HG02943 (cell line): ENCODE results near the gene CDK17.
"Not testable (repeated sequence)": the region's sequence is repeated elsewhere in the genome, so short reads cannot be mapped to it uniquely, and the experiment has no call there.

Source experiments
- ATAC-seq: cut with Tn5 transposase; IDR thresholded peaks from one replicate; pipeline ENCODE4 v1.9.1; 2021; ENCODE audit warnings: mild to moderate bottlenecking, low read depth, moderate library complexity; ENCODE audit not compliant: unreplicated experiment

Gene CDK17

DNA sequence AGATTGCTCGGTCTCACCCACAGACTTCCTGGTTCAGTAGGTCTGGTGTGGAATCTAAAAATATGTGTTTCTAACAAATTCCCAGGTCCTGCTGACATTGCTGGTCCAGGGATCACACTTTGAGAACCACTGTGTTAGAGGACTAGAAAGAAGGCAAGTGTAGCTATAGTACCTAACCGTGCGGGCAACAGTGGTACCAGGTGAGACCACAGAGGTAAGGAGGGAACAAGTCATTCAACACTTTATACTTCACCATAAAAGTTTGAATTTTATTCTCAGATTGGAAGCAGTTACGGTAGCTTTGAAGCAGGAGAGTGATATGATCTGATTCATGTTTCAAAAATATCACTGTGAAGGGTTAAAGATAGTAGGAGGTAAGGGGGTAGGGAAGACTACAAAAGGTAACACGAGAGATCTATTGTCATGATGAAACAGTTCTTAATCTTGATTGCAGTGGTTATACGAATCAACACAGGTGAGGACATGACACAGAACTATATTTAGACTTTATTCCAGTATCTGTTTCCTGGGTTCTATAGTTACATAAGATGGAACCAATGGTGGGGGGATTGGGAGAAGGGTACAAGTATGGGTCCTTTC lies 73.5 kb downstream of the CDK17 start:
- no peak for ATAC-seq

DNA sequence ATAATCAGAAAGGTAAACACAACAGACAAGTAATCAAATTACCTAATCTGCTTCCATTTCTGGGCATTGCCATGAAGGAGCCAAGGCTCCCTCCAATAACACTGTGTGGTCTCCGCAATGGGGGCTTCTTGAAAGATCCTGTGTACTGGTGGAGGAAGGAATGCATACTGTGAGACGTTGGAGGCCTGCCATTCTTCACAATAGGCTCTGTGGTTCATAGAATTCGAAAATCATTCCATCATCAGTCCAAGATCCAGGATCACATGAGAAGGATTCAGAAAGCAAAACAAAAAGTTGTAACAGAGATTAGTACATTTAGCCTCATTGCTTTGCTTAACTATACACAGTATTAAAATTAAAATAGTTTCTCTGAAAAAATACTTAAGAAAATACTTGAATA lies 76.3 kb downstream of the CDK17 start:
- no peak for ATAC-seq

DNA sequence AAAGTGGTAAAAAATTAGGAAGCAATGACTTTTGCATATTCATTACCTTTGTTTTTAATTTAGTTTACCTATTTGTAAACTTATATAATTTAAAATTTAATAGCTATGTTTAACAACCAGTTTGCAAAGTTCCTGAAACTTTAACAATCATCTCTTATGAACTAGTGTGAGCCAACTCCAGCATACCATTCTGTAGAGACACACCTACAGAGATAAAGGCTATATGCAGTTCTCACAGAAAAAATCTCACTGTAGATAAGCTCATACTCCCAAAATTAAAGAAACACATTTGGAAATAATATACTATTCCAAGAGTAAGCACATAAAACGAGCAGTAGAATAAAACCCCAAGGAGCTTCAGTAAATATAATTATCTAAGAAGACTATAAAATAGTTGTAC lies 77.5 kb downstream of the CDK17 start:
- no peak for ATAC-seq

DNA sequence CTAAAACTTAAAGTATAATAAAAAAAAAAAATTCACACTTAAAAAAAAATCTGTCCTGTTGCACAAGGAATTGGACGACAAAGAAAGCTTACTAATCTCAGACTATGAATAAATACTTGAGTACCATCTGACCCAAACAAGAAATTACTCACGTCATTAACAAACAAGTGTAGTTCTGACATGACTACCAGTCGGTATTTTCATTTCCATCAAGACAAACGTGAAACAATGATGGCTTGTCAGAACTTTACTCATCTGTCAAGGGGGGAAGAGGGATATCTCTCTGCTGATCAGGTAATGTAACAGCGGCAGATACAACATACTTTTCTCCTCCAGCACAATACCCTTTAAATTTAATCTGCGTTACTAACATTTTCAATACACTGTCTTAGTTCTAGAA lies 78.3 kb downstream of the CDK17 start:
- ATAC-seq: no peak

DNA sequence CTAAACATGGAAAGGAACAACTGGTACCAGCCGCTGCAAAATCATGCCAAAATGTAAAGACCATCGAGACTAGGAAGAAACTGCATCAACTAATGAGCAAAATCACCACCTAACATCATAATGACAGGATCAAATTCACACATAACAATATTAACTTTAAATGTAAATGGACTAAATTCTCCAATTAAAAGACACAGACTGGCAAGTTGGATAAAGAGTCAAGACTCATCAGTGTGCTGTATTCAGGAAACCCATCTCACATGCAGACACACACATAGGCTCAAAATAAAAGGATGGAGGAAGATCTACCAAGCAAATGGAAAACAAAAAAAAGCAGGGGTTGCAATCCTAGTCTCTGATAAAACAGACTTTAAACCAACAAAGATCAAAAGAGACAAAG lies 82.4 kb downstream of the CDK17 start:
- not testable (repeated sequence) for ATAC-seq

DNA sequence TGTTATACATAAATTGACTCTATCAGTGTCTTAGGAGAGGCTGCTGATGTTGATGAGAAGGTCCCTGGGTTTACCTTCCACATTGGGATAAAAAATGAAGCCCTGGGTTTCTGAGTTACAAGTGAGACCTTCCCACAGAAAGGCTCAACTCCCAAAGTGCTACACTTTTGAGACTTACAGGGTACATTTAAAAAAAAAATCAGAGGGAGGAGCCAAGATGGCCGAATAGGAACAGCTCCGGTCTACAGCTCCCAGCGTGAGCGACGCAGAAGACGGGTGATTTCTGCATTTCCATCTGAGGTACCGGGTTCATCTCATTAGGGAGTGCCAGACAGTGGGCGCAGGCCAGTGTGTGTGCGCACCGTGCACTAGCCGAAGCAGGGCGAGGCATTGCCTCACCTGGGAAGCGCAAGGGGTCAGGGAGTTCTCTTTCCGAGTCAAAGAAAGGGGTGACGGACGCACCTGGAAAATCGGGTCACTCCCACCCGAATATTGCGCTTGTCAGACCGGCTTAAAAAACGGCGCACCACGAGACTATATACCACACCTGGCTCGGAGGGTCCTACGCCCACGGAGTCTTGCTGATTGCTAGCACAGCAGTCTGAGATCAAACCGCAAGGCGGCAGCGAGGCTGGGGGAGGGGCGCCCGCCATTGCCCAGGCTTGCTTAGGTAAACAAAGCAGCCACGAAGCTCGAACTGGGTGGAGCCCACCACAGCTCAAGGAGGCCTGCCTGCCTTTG lies 84.3 kb downstream of the CDK17 start:
- not testable (repeated sequence) for ATAC-seq

DNA sequence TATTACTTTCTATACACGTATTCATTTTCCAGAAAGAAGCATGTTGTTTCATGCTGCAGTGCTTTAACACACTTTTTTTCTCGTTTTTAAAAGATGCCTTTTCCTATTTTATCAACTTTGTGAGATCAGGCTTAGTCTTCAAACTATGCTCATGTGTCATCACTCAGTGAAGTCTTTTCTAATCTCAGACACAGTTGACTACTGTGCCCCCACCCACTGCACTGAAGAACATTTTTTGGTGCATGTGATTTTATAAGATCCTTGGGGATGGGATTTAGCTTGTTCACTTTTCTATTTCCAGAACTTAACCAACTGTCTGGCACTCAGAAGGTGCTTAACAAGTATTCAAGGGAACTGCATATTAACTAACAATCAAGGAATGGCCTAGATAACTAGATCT lies 85.5 kb downstream of the CDK17 start:
- ATAC-seq: no peak

DNA sequence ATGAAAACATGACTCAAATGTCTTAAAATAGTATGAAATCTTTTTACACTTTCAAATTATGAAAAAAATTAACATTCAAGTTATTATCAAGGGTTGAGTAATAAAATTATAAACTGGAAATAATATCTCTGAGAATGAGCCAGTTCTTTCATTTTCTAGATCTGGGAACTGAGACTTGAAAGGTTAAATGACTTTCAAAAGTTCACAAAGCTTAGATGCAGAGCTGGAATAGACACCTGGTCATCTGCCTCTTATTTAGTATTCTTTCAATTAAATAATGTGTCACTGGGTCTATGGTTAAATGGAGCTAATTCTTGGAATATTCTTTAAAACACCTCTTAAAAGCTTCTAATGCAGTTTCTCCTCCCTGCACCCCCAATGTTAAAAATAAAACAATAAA lies 86.6 kb downstream of the CDK17 start:
- no peak for ATAC-seq

DNA sequence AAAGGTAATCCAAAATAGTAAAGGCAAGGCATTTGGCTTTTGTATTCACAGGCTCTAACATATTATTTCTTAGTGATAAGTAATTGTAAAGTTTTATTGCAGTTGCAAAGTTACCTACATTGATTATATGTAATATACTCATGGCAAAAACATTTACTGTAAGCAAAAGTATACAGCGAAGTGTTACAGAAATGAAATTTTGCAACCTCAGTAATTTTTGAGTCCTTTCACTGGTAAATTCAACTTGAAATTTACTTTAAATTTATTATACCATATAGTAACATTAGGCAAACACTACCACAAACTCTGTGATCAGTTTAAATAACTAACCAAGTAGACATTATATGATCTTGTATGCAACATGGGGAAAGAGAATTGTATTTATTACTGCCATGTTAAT lies 89.0 kb downstream of the CDK17 start:
- ATAC-seq: no peak

DNA sequence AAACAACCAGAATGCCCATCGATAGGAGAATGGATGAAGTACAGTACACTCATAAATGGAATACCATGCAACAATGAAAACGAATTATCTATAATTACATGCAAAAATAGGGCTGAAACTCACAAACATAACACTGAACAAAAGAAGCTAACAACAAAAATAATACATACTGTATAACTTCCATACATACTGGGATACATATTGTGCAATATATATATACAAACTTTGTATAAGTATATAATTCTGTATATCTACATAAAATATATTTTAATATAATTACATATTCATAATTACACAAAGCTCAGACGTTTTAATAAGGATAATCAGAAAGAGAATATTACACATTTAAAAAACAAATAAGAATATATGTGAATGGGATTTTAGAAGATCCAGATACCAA lies 90.2 kb downstream of the CDK17 start:
- no peak for ATAC-seq

DNA sequence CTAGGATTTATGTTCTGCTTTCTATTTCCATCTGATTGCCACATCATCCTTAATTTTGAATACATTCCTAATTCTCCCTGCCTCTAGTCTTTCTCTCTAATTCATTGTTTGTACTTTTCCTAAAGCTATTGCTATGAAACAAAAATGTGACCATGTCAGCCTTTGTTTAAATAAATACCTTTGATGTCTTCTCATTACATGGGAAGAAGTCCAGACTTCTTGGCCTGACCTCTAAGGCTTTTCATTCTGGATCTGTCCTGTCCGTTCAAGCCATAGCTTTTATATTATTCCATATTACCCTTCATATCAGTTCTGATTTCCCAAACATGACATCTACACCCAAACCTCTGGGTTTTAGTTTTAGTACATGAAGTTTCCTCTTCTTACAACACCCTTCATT lies 91.4 kb downstream of the CDK17 start:
- ATAC-seq: no peak

DNA sequence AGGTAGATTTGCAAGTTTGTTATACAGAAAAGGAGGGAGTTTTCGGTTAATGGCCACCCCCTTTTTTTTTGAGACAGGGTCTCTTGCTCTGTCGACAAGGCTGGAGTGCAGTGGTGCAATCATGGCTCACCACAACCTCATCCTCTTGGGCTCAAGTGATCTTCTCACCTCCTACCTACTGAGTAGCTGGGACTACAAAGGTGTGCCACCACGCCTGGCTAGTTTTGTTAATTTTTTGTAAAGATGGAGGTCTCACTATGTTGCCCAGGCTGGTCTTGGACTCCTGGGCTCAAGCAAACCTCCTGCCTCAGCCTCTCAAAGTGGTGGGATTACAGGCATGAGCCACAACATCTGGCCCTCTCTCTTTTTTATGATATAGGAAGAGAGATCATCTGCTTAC lies 94.6 kb downstream of the CDK17 start:
- ATAC-seq: no peak

DNA sequence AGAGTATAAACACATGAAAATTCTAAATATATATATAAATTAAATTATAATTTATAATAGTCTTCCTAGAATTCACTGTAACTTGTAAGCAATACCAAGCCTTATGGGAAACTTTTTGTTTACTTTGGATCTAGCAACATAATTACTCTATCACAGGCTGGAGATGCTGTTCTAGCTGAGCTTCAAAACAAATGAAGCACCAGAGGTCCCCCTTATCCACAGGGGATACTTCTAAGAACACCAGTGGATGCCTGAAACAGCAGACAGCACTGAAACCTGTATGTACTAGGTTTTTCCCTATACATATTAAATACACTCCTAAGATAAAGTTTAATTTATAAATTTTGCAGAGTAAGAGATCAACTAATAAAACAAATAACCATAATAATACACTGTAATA lies 96.6 kb downstream of the CDK17 start:
- ATAC-seq: no peak

DNA sequence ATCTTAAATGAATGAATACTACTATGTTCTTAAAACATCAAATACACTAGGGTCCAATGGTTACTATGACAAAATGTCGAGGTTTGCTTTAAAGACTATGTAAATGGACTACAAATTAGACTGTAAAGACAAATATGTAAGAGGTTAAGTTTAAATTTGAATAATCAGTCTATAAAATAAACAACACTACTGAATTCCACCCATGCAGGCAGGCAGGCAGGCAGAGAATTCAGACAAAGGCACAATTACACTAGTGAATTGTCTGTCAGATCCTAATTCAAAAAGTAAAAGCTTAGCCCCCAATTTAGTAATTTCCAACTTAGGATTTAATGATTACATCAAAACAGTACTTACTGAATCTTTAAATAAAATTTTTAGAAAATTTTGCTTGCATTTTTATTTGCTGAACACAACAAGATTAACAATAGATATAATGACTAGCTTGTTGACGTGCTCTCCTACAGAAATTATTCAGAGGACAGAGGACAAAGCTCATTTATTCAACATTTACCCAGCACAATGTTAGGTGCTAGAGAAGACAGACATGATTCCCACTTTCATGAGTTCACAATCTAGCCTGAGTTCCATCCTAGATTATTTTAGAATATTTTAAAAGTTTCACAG lies 97.4 kb downstream of the CDK17 start:
- no peak for ATAC-seq

DNA sequence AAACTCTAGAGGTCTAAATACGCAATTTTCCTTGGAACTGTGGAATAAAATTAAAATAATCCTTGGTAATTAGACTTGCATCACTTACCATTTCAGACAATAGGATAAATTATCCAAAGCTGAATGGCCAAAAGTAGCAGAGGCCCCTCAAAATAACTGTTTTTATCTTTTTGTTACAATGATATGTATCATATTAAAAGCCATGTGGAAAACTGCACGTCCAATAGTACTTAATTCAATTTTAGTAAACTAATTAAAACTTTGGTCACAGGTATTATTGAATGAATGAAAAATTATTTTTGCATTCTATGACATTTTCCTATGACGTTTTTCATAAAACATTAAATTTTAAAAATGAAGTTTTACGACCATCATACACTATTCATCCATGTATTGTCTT lies 98.5 kb downstream of the CDK17 start:
- no peak for ATAC-seq

DNA sequence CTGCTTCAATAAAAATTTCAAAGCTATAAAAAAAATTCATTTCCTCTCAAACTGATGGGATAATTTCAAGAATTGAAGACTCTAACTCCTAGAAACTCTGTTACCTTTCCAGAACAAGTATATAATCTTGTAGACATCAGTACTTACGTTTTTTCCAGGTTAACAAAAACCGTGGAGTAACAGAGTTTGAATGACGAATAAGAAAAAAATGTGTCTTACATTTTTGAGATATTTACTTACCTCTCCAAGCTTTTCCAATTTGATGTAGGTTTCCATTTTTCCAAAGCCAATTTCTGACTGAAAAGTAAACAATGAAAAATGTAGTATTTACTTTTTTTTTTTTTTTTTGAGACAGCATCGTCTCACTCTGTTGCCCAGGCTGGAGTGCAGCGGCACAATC lies 100.2 kb downstream of the CDK17 start:
- ATAC-seq: no peak

DNA sequence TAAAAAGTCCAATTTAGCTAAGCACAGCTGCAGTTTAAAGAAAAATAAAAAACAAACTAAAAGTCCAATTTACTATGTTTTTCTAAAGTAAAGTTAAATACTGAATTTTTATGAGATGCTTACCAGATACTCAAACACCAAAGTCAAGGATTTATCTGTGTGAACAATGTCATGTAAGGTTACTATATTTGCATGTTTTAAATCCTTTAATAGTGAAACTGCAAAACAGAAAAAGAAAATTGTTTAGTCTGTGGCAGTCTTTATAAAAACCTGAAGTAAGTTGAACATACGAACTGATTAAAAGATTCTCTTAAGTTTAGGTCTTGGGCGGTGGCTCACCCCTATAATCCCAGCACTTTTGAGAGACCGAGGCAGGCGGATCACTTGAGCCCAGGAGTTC lies 102.7 kb downstream of the CDK17 start:
- no peak for ATAC-seq

DNA sequence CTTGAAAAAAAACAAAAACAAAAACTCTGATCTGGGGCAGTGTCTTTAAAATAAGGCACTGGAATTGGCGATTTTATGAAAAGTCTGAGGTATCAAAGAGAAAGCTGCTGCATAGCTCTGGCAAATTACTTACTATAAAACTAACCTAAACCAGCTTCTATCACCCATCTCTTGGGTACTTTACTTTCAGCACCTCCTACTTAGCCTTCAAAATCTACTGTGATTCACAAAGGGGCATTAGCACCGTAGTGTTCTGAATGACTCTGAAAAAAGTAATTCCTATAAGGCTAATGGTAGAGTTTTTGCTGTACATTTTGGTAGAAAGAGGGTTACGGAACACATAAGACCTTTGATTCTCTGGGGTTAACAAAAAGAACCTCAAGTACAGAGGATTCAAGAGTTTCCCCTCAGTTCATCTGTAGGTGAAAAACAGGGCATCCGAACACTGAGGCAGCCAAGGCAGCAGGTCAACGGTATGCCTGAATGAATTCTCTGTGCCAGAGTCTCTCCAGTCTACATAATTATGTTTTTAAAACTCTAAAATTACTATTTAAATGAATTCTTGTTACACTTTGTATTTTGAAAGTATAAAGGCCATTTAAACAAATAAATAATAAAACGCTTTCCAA lies 104.6 kb downstream of the CDK17 start:
- no peak for ATAC-seq

DNA sequence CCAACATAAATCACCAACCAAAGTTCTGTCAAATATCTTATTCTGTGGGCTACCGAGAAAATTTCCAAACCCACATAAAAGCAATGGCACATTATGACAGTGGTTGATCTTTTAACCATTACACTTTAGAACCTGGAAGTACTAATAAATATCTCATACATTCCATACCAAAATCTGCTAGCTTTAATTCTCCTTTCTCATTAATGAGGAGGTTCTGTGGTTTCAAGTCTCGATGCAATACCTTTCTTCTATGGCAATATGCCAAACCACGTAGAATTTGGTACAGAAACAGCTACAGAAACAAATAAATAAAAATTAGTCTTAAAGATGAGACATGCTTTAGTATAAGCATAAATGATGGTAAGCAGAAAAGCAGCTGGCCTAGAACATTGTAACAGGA lies 105.4 kb downstream of the CDK17 start:
- no peak for ATAC-seq

DNA sequence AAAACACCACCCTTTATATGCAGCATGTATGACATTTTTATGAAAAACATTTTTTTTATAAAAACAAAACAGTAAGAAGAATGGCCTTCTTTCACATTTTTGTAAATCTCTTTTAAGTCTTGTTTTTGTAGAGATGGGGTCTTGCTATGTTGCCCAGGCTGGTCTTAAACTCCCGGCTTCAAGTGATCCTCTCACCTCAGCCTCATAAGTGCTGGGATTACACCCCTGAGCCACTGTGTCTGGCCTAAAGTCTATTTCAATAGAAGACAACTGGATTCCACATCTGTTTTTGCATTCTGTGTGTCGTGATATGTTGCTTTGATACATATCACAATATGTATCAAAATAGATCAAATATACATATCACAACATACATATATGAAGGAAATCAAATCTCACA lies 107.1 kb downstream of the CDK17 start:
- no peak for ATAC-seq

DNA sequence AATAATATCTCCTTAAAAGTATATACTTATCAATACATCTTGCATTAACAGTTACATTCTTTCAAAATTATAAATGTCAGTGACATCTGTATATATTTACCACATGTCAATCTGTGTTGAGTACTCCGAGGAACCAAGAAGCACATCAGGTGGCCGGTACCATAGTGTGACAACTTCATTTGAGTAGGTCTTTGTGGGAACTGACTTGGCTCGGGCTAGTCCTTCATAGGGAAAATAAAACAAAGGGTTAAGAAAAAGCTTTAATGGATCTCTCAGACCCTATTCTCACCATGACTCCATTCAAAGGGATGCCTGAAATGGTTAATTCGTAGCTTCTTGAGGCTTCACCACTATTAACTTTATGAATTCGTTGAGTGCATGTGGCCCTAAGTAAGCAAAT lies 111.2 kb downstream of the CDK17 start:
- no peak for ATAC-seq

DNA sequence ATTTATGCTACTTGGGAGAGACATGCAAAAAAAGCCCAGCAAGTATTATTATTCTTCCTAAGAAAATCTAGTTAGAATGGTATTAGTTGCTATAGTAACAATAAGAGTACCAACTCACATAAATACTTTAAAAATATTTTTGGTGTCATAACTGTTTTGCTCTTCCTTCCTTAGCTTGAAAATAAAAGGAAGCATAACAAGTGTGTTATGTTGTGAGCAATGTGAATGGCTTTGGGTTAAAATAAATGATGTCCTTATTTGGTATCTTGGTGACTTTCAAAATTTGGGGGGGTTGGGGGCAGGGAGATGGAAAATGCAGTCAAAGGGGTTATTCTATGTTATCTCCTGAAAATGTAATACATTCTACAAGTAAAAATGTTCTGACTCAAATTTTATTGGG lies 115.1 kb downstream of the CDK17 start:
- no peak for ATAC-seq
